Small intestine (tissue), 7 donors: ENCODE data around the gene ABHD15. TPM values are rescaled to one million over a fixed set of nuclear protein-coding genes. Genes with fewer than 3 reads are reported as not detected.

Source experiments
- DNase-seq, 2 donors: peaks; one replicate each; pipeline versions ENCODE4 v3.0.0 to v3.0.0-alpha.2; 2013
- FAIRE-seq: peaks from 2 replicates; lab custom pipeline; 2012; peaks lifted over from hg19 to GRCh38; lab: Jason Lieb, UNC
- H3K27ac ChIP-seq, 3 donors: one replicate each; pipeline ENCODE4 v1.5.1; 2013; ENCODE audit warnings: low read length in 2 of 3, mild to moderate bottlenecking in 2 of 3, control low read depth in 1 of 3, inconsistent platforms in 1 of 3, low read depth in 1 of 3, moderate library complexity in 1 of 3
- H3K27me3 ChIP-seq, 3 donors: one replicate each; pipeline ENCODE4 v1.6.1; 2013; ENCODE audit warnings: low read length in 3 of 3, inconsistent platforms in 1 of 3; ENCODE audit not compliant: control insufficient read depth in 3 of 3, insufficient read depth in 3 of 3
- H3K36me3 ChIP-seq, 3 donors: one replicate each; pipeline ENCODE4 v1.6.1; 2013; ENCODE audit warnings: low read length in 3 of 3, inconsistent platforms in 1 of 3, low read depth in 1 of 3, mild to moderate bottlenecking in 1 of 3, moderate library complexity in 1 of 3; ENCODE audit not compliant: control insufficient read depth in 3 of 3, insufficient read depth in 2 of 3
- H3K4me1 ChIP-seq, 3 donors: one replicate each; pipeline ENCODE4 v1.6.1; 2013; ENCODE audit warnings: low read length in 2 of 3, inconsistent platforms in 1 of 3, low read depth in 1 of 3, mild to moderate bottlenecking in 1 of 3, moderate library complexity in 1 of 3; ENCODE audit not compliant: control insufficient read depth in 3 of 3, insufficient read depth in 2 of 3
- H3K4me3 ChIP-seq, 3 donors: one replicate each; pipeline ENCODE4 v1.5.1; 2013; ENCODE audit warnings: low read length in 3 of 3, control low read depth in 1 of 3, inconsistent platforms in 1 of 3, low read depth in 1 of 3, mild to moderate bottlenecking in 1 of 3, moderate library complexity in 1 of 3
- H3K9me3 ChIP-seq, 2 donors: one replicate each; pipeline ENCODE4 v1.6.1; 2013; ENCODE audit warnings: low read depth in 1 of 2, low read length in 1 of 2; ENCODE audit not compliant: control insufficient read depth in 2 of 2, insufficient read depth in 1 of 2
- WGBS, 3 donors: extraction: QIAGEN DNeasy Blood & Tissue Kit; methylation state at CpG; one replicate each; pipeline ENCODE4 v1.1.7; 2013; 5-methylcytosine and 5-hydroxymethylcytosine counted together
- polyA plus RNA-seq, 4 donors: library from polyadenylated mRNA; stranded (reverse) in 3 of 4; unstranded in 1 of 4; fragments of 200-250 nt in 3 of 4; fragments of 120-200 nt in 1 of 4; gene quantifications; one replicate each; pipeline versions ENCODE4 v1.2.1 to v1.2.3, GENCODE V29; 2013
- donor health status: healthy with polysubstance abuse.
- donor health status: control.
- donor health status: control.
- donor health status: Bipolar disorder and iron deficiency.
- donor health status: healthy.

The ABHD15 gene
- polyA plus RNA-seq, 4 donors, result 6.5 to 27.0 (median 9.0) TPM

- no peak for DNase-seq
- 83 to 87% (median 86%) methylated on average over 10 of the region's 10 CpGs for WGBS, 3 donors
- FAIRE-seq, result no peak
- no peaks in the 10 kb centered on the region for H3K27me3 ChIP-seq
- H3K27ac ChIP-seq, result no peak overlapping the region
- peaks cover 0 to 4% (median 0%) of the 10 kb centered on the region in 3 donors for H3K4me1 ChIP-seq
- H3K9me3 ChIP-seq, result peaks cover 0 to 4% of the 10 kb centered on the region in 2 donors
- H3K36me3 ChIP-seq, result peaks cover 3 to 83% (median 7%) of the 10 kb centered on the region in 3 donors
- no peak overlapping the region for H3K4me3 ChIP-seq
Measured at GRCh38 chr17:29582254-29582765, 15.5 kb upstream of the ABHD15 start.

- H3K4me3 ChIP-seq, result no peak overlapping the region
- WGBS, 3 donors, result 84 to 90% (median 87%) methylated on average over 20 of the region's 20 CpGs
- no peak overlapping the region for H3K27ac ChIP-seq
- no peaks in the 10 kb centered on the region for H3K27me3 ChIP-seq
- DNase-seq, result no peak
- FAIRE-seq, result no peak
- peaks cover 3 to 84% (median 7%) of the 10 kb centered on the region in 3 donors for H3K36me3 ChIP-seq
- H3K9me3 ChIP-seq, result peaks cover 0 to 4% of the 10 kb centered on the region in 2 donors
- peaks cover 0 to 2% (median 0%) of the 10 kb centered on the region in 3 donors for H3K4me1 ChIP-seq
Measured at GRCh38 chr17:29581583-29582253, 14.9 kb upstream of the ABHD15 start.

- DNase-seq (peak; percentile 84 to 88), FAIRE-seq (no peak)
- H3K4me1 ChIP-seq, result peaks cover 0 to 16% (median 0%) of the 10 kb centered on the region in 3 donors
- no peak overlapping the region for H3K27ac ChIP-seq
- no peak overlapping the region for H3K4me3 ChIP-seq
- WGBS, 3 donors, result 62 to 66% (median 65%) methylated on average over 15 of the region's 15 CpGs
- H3K27me3 ChIP-seq, result no peaks in the 10 kb centered on the region
- peaks cover 0 to 4% of the 10 kb centered on the region in 2 donors for H3K9me3 ChIP-seq
- peaks cover 3 to 91% (median 7%) of the 10 kb centered on the region in 3 donors for H3K36me3 ChIP-seq
Measured at GRCh38 chr17:29579866-29580771, 13.3 kb upstream of the ABHD15 start.

- Histone ChIP-seq H3K27me3 (no peaks in the 10 kb centered on the region), H3K9me3 (peaks cover 0 to 4% of the 10 kb centered on the region in 2 donors), H3K27ac (no peak overlapping the region), H3K4me1 (peaks cover 0 to 28% (median 0%) of the 10 kb centered on the region in 3 donors), H3K36me3 (peaks cover 5 to 97% (median 7%) of the 10 kb centered on the region in 3 donors), H3K4me3 (no peak overlapping the region)
- WGBS, 3 donors, result 90 to 93% (median 93%) methylated on average over 14 of the region's 14 CpGs
- FAIRE-seq (no peak), DNase-seq (no peak)
Measured at GRCh38 chr17:29578626-29579485, 12.0 kb upstream of the ABHD15 start.

GRCh38 chr17:29577385-29578211, 10.8 kb upstream of the ABHD15 start:
- no peak for DNase-seq

GRCh38 chr17:29577001-29577370, 10.1 kb upstream of the ABHD15 start:
- Histone ChIP-seq H3K27me3 (no peaks in the 10 kb centered on the region), H3K4me1 (peaks cover 0 to 44% (median 2%) of the 10 kb centered on the region in 3 donors), H3K4me3 (no peak overlapping the region), H3K9me3 (no peaks in the 10 kb centered on the region), H3K27ac (no peak overlapping the region), H3K36me3 (peaks cover 2 to 94% (median 5%) of the 10 kb centered on the region in 3 donors)
- FAIRE-seq (no peak), DNase-seq (no peak)
- 94 to 96% (median 95%) methylated on average over 9 of the region's 9 CpGs for WGBS, 3 donors

More at GRCh38 chr17:29577385-29578211, 10.8 kb upstream of the ABHD15 start:
- Histone ChIP-seq H3K9me3 (no peaks in the 10 kb centered on the region), H3K4me3 (no peak overlapping the region), H3K27ac (no peak overlapping the region), H3K4me1 (peaks cover 0 to 38% (median 2%) of the 10 kb centered on the region in 3 donors), H3K36me3 (peaks cover 5 to 95% (median 7%) of the 10 kb centered on the region in 3 donors), H3K27me3 (no peaks in the 10 kb centered on the region)
- FAIRE-seq, result no peak
- 82 to 89% (median 88%) methylated on average over 21 to 22 of the region's 22 CpGs for WGBS, 3 donors

- Histone ChIP-seq H3K36me3 (peaks cover 1 to 94% (median 5%) of the 10 kb centered on the region in 3 donors), H3K27ac (no peak overlapping the region), H3K9me3 (no peaks in the 10 kb centered on the region), H3K27me3 (no peaks in the 10 kb centered on the region), H3K4me1 (peaks cover 0 to 49% (median 2%) of the 10 kb centered on the region in 3 donors), H3K4me3 (no peak overlapping the region)
- DNase-seq, result no peak
- no peak for FAIRE-seq
- 92 to 96% (median 93%) methylated on average over 37 of the region's 37 CpGs for WGBS, 3 donors
Measured at GRCh38 chr17:29576214-29577000, 9.6 kb upstream of the ABHD15 start.
